GM21367 (cell line): ENCODE data around the gene LOX.
A peak's percentile ranks its signal among the peaks of the same experiment; 100 is the strongest.
"Not testable (repeated sequence)": the region's sequence is repeated elsewhere in the genome, so short reads cannot be mapped to it uniquely, and the experiment has no call there.

Experiments
- ATAC-seq: cut with Tn5 transposase; IDR thresholded peaks from one replicate; pipeline ENCODE4 v1.9.1; 2021; ENCODE audit not compliant: unreplicated experiment

The LOX gene

GRCh38 chr5:122099060-122099790 lies 21.2 kb upstream of the LOX start:
- no peak for ATAC-seq

GRCh38 chr5:122097391-122097790 lies 19.3 kb upstream of the LOX start:
- no peak for ATAC-seq

GRCh38 chr5:122095158-122095557 lies 17.1 kb upstream of the LOX start:
- ATAC-seq, result no peak

- not testable (repeated sequence) for ATAC-seq
These were observed 16.2 kb upstream of the LOX start for GRCh38 chr5:122094251-122094650.

GRCh38 chr5:122093415-122094180 lies 15.5 kb upstream of the LOX start:
- no peak for ATAC-seq

GRCh38 chr5:122091936-122092600 lies 14.0 kb upstream of the LOX start:
- ATAC-seq, result no peak

- ATAC-seq, result no peak
These were observed 11.3 kb upstream of the LOX start for GRCh38 chr5:122089096-122090013.

- ATAC-seq, result no peak
These were observed 7.0 kb upstream of the LOX start for GRCh38 chr5:122085041-122085440.

GRCh38 chr5:122083535-122083934 lies 5.5 kb upstream of the LOX start:
- ATAC-seq, result no peak

GRCh38 chr5:122081541-122081940 lies 3.5 kb upstream of the LOX start:
- ATAC-seq, result no peak

- ATAC-seq, result peak; percentile 19
These were observed 518 bp downstream of the LOX start for GRCh38 chr5:122077366-122078115.

GRCh38 chr5:122076669-122077365 lies 1.2 kb downstream of the LOX start:
- ATAC-seq, result peak; percentile 58

GRCh38 chr5:122076050-122076461 lies 2.0 kb downstream of the LOX start:
- ATAC-seq, result no peak

GRCh38 chr5:122073864-122074263 lies 4.2 kb downstream of the LOX start:
- no peak for ATAC-seq

- no peak for ATAC-seq
These were observed 5.0 kb downstream of the LOX start for GRCh38 chr5:122073018-122073417.

- ATAC-seq, result no peak
These were observed 10.7 kb downstream of the LOX start for GRCh38 chr5:122067390-122067789.

- no peak for ATAC-seq
These were observed 13.1 kb downstream of the LOX start for GRCh38 chr5:122064992-122065391.

- ATAC-seq, result no peak
These were observed 14.2 kb downstream of the LOX start for GRCh38 chr5:122063836-122064235.

- no peak for ATAC-seq
These were observed 15.9 kb downstream of the LOX start for GRCh38 chr5:122062205-122062604.

- ATAC-seq, result no peak
These were observed 21.1 kb downstream of the LOX start for GRCh38 chr5:122056913-122057312.
